ENCODE data around the gene LRCH4.

- TF ChIP-seq CTCF (IDR thresholded peaks at IDR 0.05): no peak
- no peak for TF ChIP-seq POLR2A (IDR thresholded peaks at IDR 0.05; ENCODE audit: low read depth)
These were observed 34.3 kb upstream of the LRCH4 start for GRCh38 chr7:100620239-100620638.

Measured in esophagus muscularis mucosa (tissue), 3 donors.